NCI-H1048 (cell line): ENCODE results near the gene SPDYE8.
"Not testable (repeated sequence)": the region's sequence is repeated elsewhere in the genome, so short reads cannot be mapped to it uniquely, and the experiment has no call there.

ENCODE experiments used
- DNase-seq: peaks from one replicate; lab custom pipeline; 2025; lab: John Stamatoyannopoulos, UW

The SPDYE8 gene

GRCh38 chr7:73029666-73030065, at the start of gene SPDYE8:
Gene SPDYE8 (minus strand): TSS chr7:73029766. CDS start chr7:73027966, 1,800 bp downstream.
- DNase-seq: not testable (repeated sequence)

GRCh38 chr7:73057811-73058210, 28.2 kb upstream of the SPDYE8 start, which contains the start of gene SPDYE11:
Gene SPDYE11 (minus strand): TSS chr7:73057911. CDS start chr7:73056111, 1,800 bp downstream.
- not testable (repeated sequence) for DNase-seq

- not testable (repeated sequence) for DNase-seq
Measured at GRCh38 chr7:73006491-73006890, 23.1 kb downstream of the SPDYE8 start.

- not testable (repeated sequence) for DNase-seq
Measured at GRCh38 chr7:73005693-73006447, 23.7 kb downstream of the SPDYE8 start.

- not testable (repeated sequence) for DNase-seq
Measured at GRCh38 chr7:73005356-73005692, 24.2 kb downstream of the SPDYE8 start.

GRCh38 chr7:72997887-72998468, 31.6 kb downstream of the SPDYE8 start:
- not testable (repeated sequence) for DNase-seq

GRCh38 chr7:72997447-72997846, 32.1 kb downstream of the SPDYE8 start:
- not testable (repeated sequence) for DNase-seq

GRCh38 chr7:72995484-72995883, 34.1 kb downstream of the SPDYE8 start:
- DNase-seq: not testable (repeated sequence)

- not testable (repeated sequence) for DNase-seq
Measured at GRCh38 chr7:72990146-72990913, 39.2 kb downstream of the SPDYE8 start.

- not testable (repeated sequence) for DNase-seq
Measured at GRCh38 chr7:72982084-72982483, 47.5 kb downstream of the SPDYE8 start.

GRCh38 chr7:72980382-72980781, 49.2 kb downstream of the SPDYE8 start:
- DNase-seq: not testable (repeated sequence)

GRCh38 chr7:72976434-72976833, 53.1 kb downstream of the SPDYE8 start:
- not testable (repeated sequence) for DNase-seq

GRCh38 chr7:72975656-72976286, 53.8 kb downstream of the SPDYE8 start:
- DNase-seq: not testable (repeated sequence)

- not testable (repeated sequence) for DNase-seq
Measured at GRCh38 chr7:72974781-72975180, 54.8 kb downstream of the SPDYE8 start.

- DNase-seq: not testable (repeated sequence)
Measured at GRCh38 chr7:72971505-72971904, 58.1 kb downstream of the SPDYE8 start.
